OCI-LY7 (cell line): Measurements from ENCODE around the gene TBX4. TPM values are rescaled to one million over a fixed set of nuclear protein-coding genes. Genes with fewer than 3 reads are reported as not detected.

Experiments
- BruUV-seq: library from RNA; stranded (reverse); fragments of 400-500 nt; replicated peaks from 2 replicates; lab custom pipeline; 2021; lab: Mats Ljungman, UMichigan
- CTCF ChIA-PET: fragments of 300-600 bp; sonication (Branson Sonifier 250); formaldehyde crosslinking; loops from one replicate; lab custom pipeline; 2022; ENCODE audit warnings: antibody characterized with exemption; ENCODE audit not compliant: unreplicated experiment; lab: Charles Lee
- POLR2A ChIA-PET: fragments of 300-600 bp; sonication (Branson Sonifier 250); formaldehyde crosslinking; loops from one replicate; lab custom pipeline; 2022; ENCODE audit warnings: antibody characterized with exemption; lab: Charles Lee
- DNase-seq: peaks from one replicate; pipeline ENCODE4 v3.0.0-alpha.2; 2015; ENCODE audit warnings: low spot score
- H2AFZ ChIP-seq: fragments of 200-600 bp; sonication (generic), shearing (Covaris generic); 2 replicates; pipeline ENCODE4 v1.6.1; 2014; ENCODE audit warnings: mild to moderate bottlenecking, antibody characterized with exemption, low read length, moderate library complexity
- H3K27ac ChIP-seq: fragments of 200-600 bp; sonication (generic); 2 replicates; pipeline ENCODE4 v1.5.1; 2014; ENCODE audit warnings: mixed run types, low read depth, mild to moderate bottlenecking, moderate library complexity, low read length, inconsistent platforms; ENCODE audit not compliant: poor library complexity, severe bottlenecking
- H3K36me3 ChIP-seq: fragments of 200-600 bp; sonication (generic); 2 replicates; pipeline ENCODE4 v1.6.1; 2014; ENCODE audit warnings: mild to moderate bottlenecking, antibody characterized with exemption, low read length, moderate library complexity, mixed read lengths; ENCODE audit not compliant: insufficient read depth
- H3K4me1 ChIP-seq: fragments of 200-600 bp; sonication (generic); 2 replicates; pipeline ENCODE4 v1.5.1; 2014; ENCODE audit warnings: mild to moderate bottlenecking, low read length; ENCODE audit not compliant: insufficient read depth, poor library complexity, severe bottlenecking
- H3K4me2 ChIP-seq: fragments of 200-600 bp; sonication (generic); 2 replicates; pipeline ENCODE4 v1.6.1; 2014; ENCODE audit warnings: mild to moderate bottlenecking, low read length
- H3K4me3 ChIP-seq: fragments of 200-600 bp; sonication (generic); 2 replicates; pipeline ENCODE4 v1.5.1; 2014; ENCODE audit warnings: mild to moderate bottlenecking, low read depth, low read length; ENCODE audit not compliant: poor library complexity, severe bottlenecking
- H3K79me2 ChIP-seq: fragments of 200-600 bp; sonication (generic); 2 replicates; pipeline ENCODE4 v1.6.1; 2016; ENCODE audit warnings: low read depth, mild to moderate bottlenecking, low read length, moderate library complexity, mixed read lengths; ENCODE audit not compliant: insufficient read depth
- H3K9me2 ChIP-seq: fragments of 200-600 bp; sonication (generic); 2 replicates; pipeline ENCODE4 v1.6.1; 2016; ENCODE audit warnings: mild to moderate bottlenecking, low read length, mixed read lengths; ENCODE audit not compliant: insufficient read depth
- H3K9me3 ChIP-seq: fragments of 200-600 bp; sonication (generic); 2 replicates; pipeline ENCODE4 v1.6.1; 2014; ENCODE audit warnings: mild to moderate bottlenecking, mixed run types, low read length, mixed read lengths
- H4K20me1 ChIP-seq: fragments of 200-600 bp; sonication (generic); 2 replicates; pipeline ENCODE4 v1.6.1; 2014; ENCODE audit warnings: mild to moderate bottlenecking, antibody characterized with exemption, low read length, moderate library complexity, mixed read lengths; ENCODE audit not compliant: insufficient read depth
- EZH2phosphoT487 ChIP-seq: fragments of 200-600 bp; sonication (generic); IDR thresholded peaks from 2 replicates; pipeline ENCODE4 v1.6.1; 2018; ENCODE audit warnings: low read depth, borderline replicate concordance, mild to moderate bottlenecking, mixed run types, antibody characterized with exemption, low read length, moderate library complexity, mixed read lengths
- intact Hi-C: fragments of 100-400 bp; cut with micrococcal nuclease; formaldehyde crosslinking; loops from one replicate; pipeline ENCODE4 v1.10.0; 2022; ENCODE audit not compliant: unreplicated experiment
- total RNA-seq, 2 experiments: library from RNA; depleted of rRNA in 1 of 2; stranded (reverse); fragments of >200 nt in 1 of 2; shearing (Covaris generic) in 1 of 2; gene quantifications; 2 replicates each; pipeline ENCODE4 v1.2.3, GENCODE V29; 2014 to 2022
- TF ChIP-seq, protein P1 (sequence below): fragments of 200-600 bp; sonication (generic); conservative IDR thresholded peaks from 2 replicates; pipeline ENCODE4 v1.5.1; 2014; ENCODE audit warnings: mild to moderate bottlenecking, antibody characterized with exemption, low read length, moderate library complexity, mixed read lengths

The TBX4 gene
- total RNA-seq, 2 experiments from 2014 or later = not detected

DNA sequence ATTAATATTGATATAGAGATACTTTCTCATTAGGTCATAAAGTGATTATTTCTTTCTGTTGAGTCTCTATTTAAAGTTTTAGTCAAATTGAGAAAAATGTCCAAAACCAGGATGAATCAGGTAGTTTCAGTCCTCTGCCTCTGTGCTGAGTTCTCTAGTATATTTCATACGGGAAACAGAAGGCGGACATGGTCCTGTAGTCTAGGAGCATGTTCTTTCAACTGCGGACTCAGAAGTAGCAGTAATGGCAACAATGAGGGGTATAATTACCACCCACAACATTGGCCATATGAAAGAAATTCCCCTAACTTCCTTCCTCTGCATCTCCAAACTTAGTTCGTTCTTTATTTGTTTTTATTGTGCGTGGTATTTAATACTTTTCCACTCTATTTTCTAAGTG, 50.1 kb downstream of the TBX4 start:
- intact Hi-C loops = no loop called here
- TF ChIP-seq, protein P1, sequence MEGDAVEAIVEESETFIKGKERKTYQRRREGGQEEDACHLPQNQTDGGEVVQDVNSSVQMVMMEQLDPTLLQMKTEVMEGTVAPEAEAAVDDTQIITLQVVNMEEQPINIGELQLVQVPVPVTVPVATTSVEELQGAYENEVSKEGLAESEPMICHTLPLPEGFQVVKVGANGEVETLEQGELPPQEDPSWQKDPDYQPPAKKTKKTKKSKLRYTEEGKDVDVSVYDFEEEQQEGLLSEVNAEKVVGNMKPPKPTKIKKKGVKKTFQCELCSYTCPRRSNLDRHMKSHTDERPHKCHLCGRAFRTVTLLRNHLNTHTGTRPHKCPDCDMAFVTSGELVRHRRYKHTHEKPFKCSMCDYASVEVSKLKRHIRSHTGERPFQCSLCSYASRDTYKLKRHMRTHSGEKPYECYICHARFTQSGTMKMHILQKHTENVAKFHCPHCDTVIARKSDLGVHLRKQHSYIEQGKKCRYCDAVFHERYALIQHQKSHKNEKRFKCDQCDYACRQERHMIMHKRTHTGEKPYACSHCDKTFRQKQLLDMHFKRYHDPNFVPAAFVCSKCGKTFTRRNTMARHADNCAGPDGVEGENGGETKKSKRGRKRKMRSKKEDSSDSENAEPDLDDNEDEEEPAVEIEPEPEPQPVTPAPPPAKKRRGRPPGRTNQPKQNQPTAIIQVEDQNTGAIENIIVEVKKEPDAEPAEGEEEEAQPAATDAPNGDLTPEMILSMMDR = no peak
- TF ChIP-seq EZH2phosphoT487 = no peak
- Histone ChIP-seq H3K4me3 (no peak overlapping the region), H3K9me2 (no peaks in the 10 kb centered on the region), H3K4me2 (no peak overlapping the region), H3K36me3 (no peaks in the 10 kb centered on the region), H3K9me3 (no peaks in the 10 kb centered on the region), H4K20me1 (no peaks in the 10 kb centered on the region), H3K27ac (no peak overlapping the region), H3K79me2 (no peaks in the 10 kb centered on the region), H3K4me1 (no peaks in the 10 kb centered on the region), H2AFZ (no peak overlapping the region)
- DNase-seq = no peak
- ChIA-PET CTCF (no interaction called here), POLR2A (no interaction called here)
- BruUV-seq = no TSS peak

GRCh38 chr17:61503961-61504360, 51.7 kb downstream of the TBX4 start:
- TF ChIP-seq, protein P1 = no peak
- TF ChIP-seq EZH2phosphoT487 = no peak
- Histone ChIP-seq H3K79me2 (no peaks in the 10 kb centered on the region), H3K9me3 (no peaks in the 10 kb centered on the region), H3K9me2 (no peaks in the 10 kb centered on the region), H4K20me1 (no peaks in the 10 kb centered on the region), H3K4me2 (no peak overlapping the region), H3K4me1 (no peaks in the 10 kb centered on the region), H3K36me3 (no peaks in the 10 kb centered on the region), H3K27ac (no peak overlapping the region), H2AFZ (no peak overlapping the region), H3K4me3 (no peak overlapping the region)
- no TSS peak for BruUV-seq
- CTCF ChIA-PET = no interaction called here
- intact Hi-C loops = no loop called here
- POLR2A ChIA-PET = no interaction called here
- DNase-seq = no peak

DNA sequence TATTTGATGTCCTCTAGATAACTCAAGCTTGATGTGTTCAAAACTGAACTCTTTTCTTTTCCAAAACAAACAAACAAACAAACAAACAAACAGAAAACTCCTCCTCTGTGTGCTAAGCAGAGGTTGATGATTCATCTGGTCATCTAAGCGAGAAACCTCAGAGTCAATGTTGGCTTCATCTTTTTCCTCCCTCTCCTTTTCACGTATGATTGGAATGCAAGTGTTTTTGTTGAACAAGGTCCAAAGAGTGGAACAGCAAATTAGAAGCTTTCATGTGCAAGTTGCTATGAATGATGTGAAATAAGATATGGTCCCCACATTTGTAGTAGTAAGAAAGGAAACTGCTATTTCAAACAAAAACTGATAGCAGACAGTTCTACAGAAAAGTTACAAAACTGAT, 52.5 kb downstream of the TBX4 start:
- Histone ChIP-seq H3K9me2 (no peaks in the 10 kb centered on the region), H3K79me2 (no peaks in the 10 kb centered on the region), H4K20me1 (no peaks in the 10 kb centered on the region), H3K27ac (no peak overlapping the region), H2AFZ (peak overlapping the region; percentile 26; the same call in 1 of the 2 replicates), H3K4me2 (no peak overlapping the region), H3K9me3 (no peaks in the 10 kb centered on the region), H3K36me3 (no peaks in the 10 kb centered on the region), H3K4me3 (no peak overlapping the region), H3K4me1 (no peaks in the 10 kb centered on the region)
- CTCF ChIA-PET = no interaction called here
- TF ChIP-seq EZH2phosphoT487 = no peak
- TF ChIP-seq, protein P1 = no peak
- intact Hi-C loops = no loop called here
- DNase-seq = no peak
- BruUV-seq = no TSS peak
- POLR2A ChIA-PET = no interaction called here
